ACHN (cell line): Measurements from ENCODE around the gene UBAC2.
"Not testable (repeated sequence)": the region's sequence is repeated elsewhere in the genome, so short reads cannot be mapped to it uniquely, and the experiment has no call there.

Experiments used
- DNase-seq: peaks from one replicate; pipeline ENCODE4 v3.0.0-alpha.2; 2015
- in situ Hi-C: cut with HindIII; loops from 2 replicates; pipeline ENCODE4 v1.10.0; 2017; ENCODE audit warnings: low sequenced_read_pairs, low pct_ligation_motif_present, low pct_unique_long_range_greater_than_20kb

The UBAC2 gene

DNA sequence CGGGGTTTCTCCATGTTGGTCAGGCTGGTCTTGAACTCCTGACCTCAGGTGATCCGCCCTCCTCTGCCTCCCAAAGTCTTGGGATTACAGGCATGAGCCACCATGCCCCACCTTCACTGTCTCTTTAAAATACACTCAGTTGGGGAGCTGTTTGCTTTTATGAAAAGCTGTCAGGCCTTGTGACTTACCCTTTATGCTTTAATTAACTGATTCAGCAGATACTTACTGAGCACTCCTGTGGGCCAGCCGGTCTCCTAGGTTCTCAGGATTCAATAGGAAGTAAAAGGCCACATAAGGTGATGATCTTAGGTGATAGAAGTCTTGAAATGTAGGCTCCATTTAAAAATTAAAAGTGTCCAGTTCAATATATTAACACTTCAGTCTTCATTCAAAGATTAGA lies 7.5 kb downstream of the UBAC2 start:
- no peak for DNase-seq
- in situ Hi-C loops, result no loop called here

DNA sequence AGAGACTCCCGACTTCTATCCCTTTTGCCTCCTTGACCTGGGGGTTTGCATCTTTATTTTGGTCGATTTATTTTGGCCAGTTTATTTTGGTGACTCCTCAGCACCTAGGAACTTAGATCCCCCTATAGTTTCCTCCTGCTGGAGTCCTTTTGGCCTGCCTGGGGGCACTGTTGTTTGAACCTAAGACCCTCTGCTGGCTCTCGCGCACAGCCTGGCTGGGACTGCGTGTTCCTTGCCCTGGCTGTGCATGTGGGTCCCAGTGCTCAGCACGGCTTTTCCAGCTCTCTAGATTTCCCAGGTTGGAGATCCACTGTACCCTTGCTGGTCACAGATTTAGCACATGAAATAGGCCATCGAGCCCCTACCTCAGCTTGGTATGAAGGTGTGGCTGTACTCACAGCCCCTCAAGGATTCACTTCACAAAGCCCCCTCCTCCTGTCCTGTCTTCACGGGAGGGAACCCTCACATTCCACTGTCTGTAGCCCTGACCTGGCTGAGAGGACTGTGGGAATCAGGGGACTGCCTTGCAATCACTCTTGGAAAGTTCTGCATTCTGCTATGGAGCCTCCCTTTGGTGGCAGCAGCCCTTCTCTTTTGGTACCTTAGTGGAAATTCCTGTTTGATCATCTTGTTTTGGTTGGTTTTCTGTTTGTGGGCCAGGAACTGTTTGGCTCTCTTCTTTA lies 8.3 kb downstream of the UBAC2 start:
- in situ Hi-C loops, result no loop called here
- DNase-seq, result no peak

DNA sequence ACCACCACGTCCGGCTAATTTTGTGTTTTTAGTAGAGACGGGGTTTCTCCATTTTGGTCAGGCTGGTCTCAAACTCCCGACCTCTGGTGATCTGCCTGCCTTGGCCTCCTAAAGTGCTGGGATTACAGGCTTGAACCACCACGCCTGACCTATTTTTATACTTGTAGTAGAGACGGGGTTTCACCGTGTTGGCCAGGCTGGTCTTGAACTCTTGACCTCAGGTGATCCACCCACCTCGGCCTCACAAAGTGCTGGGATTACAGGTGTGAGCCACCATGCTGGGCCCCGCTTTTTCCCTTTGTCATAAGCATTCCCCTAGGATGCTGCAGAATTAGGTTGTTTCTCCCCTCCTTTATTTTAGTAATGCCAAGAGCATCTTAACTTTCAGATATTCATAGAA lies 10.0 kb downstream of the UBAC2 start:
- in situ Hi-C loops, result not testable (repeated sequence)

DNA sequence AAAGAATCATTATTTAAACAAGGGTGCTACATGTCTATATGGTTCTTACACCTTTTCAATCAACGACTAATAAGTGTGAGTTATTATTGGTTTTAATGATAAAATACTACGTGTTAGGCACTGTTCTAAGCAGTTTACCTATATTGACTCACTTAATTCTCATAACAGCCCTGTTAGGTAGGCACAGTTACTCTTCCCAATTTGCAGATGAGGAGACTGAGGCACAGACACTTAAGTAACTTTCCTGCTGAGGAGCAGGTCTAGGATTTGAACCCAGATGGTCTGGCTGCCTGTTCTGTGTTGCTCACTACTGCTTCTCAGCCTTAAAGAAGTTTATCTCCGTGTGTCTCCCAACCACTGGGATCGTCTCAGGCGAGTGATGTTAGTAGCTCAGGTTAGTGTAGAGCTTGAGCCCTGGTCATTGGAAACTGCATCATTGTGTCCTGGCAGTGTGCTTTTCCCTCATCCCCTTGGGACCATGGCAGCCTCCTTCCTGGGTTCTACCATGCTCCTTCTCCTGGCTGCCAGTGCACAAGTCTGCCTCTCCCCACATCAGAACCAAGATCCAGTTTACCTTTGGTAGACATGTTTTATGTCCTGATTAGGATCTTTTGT lies 10.9 kb downstream of the UBAC2 start:
- DNase-seq, result no peak
- in situ Hi-C loops, result no loop called here

More for the DNA sequence above, 10.0 kb downstream of the UBAC2 start:
- DNase-seq, result not testable (repeated sequence)

DNA sequence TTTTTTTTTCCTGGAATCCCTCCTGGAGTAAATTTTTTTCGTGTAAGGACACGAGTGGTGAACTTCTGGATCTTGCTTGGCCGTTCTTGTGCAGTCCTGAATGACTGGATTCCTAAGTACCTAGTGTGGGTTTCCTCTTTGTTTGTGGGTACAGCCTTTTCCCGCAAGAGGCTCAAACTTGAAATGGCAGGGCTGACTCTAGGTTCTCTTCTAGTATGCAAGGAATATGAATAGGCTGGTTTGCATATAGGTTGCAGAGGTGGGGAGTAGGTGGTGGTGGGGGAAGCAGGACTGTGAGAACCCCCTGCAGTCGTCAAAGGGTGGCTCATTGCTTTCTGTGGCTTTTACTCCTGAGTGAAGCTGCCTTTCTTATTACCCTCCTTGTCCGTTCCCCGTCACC lies 13.6 kb downstream of the UBAC2 start:
- no peak for DNase-seq
- in situ Hi-C loops, result no loop called here

DNA sequence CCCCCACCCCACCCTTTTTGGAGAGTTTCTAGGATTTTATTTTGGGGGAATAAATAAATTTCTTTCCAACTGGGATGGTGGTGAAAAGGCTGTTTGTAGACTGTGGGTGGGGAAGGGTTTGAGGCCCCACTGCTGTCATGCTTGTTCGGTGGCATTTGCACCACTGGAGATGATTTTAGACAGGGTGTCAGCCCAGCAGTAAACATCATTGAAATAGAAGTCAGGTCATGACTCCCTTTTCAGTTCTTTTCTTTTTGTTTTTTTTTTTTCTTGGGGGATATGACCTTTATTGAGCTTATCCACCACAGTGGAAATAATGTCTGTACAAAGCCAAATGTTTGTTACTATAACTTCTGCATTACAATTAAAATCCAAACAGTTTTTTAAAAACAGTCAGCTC lies 14.1 kb downstream of the UBAC2 start:
- in situ Hi-C loops, result no loop called here
- no peak for DNase-seq

DNA sequence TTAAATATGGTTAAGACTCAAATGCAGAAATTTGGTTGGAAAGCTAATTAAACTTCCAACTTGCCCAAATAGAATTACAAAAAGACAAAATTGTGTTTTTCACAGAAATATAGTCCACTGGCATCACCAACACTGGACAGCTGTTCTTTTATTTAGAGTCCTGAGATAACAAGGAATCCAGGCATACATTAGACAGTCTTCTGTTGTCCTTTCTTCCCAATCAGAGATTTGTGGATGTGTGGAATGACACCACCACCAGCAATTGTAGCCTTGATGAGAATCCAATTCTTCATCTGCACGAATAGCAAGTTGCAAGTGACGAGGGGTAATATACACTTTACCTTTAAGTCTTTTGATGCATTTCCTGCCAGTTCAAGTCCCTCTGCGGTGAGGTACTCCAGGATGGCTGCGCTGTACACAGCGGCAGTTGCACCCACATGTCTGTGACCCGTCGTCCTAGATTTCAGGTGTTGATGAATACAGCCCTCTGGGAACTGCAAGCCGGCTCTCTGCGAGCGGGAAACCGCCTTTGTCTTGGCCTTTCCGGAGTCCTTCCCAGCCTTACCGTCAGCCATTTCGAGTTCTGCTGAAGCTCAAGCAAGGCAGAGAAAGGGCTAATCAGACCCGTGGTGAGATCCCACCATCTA lies 14.7 kb downstream of the UBAC2 start:
- in situ Hi-C loops, result no loop called here
- no peak for DNase-seq

DNA sequence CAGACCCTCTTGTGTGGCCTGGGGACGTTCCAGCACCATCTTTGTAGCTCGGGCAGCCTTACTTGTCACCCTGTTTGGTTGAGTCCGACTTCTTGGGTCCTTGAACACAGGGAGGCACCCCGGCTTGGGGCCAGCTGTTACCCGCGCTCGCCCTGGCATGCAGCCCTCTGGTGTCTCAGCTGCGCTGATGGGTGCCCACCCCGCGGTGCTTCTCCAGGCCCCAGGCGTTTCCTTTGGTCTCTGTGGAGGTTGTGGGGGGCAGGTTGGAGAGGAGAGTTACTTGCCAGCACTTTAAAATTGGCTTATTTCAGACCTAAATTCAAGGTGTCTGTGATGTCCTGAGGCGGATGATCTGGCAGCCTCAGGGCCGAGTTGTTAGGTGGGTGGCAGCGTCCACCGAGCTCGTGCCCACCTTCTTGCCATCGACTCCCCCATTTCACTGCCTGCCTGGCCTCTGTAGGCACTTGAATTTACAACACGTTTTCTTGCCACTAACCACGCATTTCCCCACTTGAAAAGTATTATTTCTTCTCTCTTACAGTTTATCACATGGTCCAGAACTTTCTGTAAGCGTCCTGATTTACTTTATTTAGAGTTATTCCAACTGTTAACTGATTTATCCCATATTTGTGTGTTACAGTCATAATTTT lies 16.9 kb downstream of the UBAC2 start:
- in situ Hi-C loops, result no loop called here

DNA sequence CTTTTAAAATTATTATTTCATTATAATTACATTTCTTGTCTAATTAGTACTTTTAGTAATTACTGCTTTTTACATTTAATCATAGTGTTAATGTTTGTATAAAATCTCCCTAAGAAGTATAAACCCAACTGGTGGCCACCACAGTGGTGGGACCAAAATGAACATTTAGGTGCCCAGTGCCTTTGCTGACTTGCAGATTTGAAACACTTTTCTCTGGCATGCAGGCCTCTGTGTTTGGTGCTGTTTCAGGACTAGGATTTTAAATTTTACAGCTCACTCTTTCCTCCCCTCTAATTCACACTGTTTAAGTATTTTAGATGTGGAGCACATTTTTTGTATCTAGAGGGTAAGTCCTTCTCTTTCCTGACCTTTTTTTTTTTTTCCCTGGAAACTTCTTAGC lies 17.5 kb downstream of the UBAC2 start:
- in situ Hi-C loops, result no loop called here
- no peak for DNase-seq

More for the DNA sequence above, 16.9 kb downstream of the UBAC2 start:
- no peak for DNase-seq

DNA sequence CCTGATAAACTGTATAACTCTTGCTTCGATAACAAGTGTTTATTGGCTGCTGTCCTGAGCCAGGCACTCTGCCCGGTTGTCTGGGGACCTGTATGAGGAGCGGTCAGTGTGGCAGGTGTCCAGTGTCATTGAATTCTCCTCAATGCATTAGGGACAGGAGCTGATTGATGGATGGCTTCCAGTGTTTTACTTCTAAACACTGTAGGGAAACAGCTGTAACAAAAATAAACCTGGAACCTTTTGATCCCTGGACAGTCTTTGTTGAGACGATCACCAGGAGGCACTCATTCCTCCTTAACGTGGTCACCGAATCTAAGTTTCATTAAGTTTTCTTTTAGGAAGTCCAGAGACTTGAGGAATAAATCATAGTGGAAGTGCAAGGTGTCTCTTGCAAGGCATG lies 17.9 kb downstream of the UBAC2 start:
- in situ Hi-C loops, result no loop called here
- DNase-seq, result no peak

DNA sequence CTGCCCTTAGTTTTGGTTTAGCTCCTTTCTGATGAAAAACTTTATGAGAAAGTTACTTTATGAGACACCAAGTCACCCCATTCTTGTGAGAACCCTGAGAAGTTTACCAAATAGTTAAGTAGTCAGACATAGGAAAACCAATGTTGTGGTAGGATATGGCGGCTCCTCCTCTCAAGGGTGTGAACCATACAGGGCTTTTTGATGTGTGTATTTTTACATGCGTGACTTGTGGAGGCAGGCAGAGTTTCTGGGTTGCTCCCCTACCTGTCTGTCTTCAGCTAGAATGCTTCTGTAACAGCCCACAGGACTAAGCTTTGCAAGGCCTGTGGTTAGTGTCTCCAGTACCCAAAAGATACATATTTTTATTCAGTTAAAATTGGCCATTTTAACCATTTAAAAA lies 18.3 kb downstream of the UBAC2 start:
- in situ Hi-C loops, result no loop called here
- no peak for DNase-seq

DNA sequence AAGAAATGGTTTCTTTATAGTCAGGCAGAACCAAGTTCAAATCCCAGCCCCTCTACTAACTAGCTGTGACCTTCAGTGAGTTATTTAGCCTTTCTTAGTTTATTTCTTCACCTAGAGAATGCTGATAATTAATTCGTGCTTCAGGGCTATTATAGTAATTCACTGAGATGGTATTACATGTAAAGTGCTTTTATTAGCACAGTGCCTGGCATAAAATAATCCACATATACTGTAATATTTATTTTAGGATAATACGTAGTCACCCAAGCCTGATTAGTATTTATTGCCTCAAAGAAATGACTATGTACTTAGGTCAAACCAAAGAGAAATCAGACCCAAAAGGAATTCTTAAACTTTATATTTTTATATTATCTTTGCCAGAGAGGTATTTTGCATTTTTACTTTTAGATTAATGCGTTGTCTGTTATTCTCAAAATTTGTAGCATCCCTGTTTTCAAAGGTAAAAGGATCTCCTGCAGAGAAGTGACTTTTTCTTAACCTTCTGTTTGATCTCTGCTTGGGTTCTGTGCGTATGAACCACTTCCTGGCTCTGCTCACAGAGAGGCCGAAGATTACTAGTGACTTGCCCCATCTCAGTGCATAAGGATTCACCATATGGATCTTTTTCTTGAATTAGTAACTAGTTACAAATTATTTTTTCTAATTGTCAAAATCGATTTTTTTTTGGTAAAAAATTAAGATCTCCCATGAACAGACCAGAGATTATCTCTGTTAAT lies 19.7 kb downstream of the UBAC2 start:
- in situ Hi-C loops, result no loop called here
- no peak for DNase-seq

DNA sequence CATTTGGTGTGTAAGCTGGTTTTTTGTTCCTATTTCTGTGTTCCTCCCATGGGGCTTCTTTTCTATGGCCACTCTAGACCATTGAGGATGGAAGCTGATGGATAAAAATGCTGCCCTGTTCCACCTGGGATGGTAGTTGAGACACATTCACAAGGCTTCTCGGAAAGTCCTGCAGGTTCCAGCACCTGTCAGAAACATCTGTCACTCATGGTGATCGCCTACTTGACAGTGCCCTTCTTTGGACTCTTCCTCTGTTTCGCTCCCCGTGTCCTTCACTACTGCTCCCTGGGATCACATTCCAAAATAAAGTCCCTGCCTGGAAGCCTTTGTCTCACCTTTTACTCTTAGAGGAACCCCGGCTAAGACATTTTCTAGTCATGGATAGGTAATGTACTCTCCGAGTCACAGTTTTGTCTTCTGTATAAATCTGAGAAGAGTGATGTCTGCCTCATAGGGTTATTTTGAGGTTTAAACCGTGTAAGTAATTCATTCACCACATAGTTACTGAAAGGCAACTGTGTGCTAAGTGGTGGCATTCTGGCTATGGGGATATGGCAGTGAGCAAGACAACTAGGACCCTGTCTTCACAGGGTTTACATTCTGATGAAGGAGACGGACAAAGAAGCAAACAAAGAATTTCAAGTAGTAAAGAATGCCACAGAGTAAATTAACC lies 21.0 kb downstream of the UBAC2 start:
- in situ Hi-C loops, result no loop called here

DNA sequence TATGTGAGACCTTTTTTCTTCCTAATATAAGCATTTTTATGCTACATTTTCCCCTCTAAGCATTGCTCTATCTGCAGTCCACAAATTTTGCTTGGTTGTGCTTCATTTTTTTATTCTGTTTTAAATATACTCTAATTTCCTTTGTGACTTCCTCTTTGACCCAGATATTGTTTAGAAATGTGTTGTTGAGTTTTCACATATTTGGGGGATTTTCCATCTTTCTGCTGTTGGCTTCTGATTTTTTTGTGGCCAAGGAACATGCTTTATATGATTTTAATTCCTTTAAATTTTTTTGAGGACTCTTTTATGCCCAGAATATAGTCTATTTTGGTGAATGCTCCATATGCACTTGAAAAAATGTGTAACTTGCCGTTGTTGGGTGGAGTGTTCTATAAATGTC lies 22.9 kb downstream of the UBAC2 start:
- in situ Hi-C loops, result no loop called here
- no peak for DNase-seq

More for the DNA sequence above, 21.0 kb downstream of the UBAC2 start:
- DNase-seq, result no peak

DNA sequence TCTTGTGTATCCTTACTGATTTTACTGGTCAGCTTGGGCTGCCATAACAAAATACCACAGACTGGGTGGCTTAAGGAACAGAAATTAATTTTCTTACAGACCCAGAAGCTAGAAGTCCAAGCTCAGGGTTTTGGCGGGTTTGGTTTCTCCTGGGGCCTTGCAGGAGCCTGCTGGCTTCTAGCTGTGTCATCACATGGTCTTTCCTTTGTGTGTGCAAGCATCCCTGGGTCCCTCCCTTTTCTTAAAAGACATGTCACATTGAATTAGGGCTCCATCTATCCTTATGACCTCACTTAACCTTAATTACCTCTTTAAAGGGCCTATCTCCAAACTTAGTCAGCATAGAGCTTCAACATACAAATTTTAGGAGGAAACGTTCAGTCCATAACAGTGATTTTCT lies 23.4 kb downstream of the UBAC2 start:
- DNase-seq, result no peak
- in situ Hi-C loops, result no loop called here

DNA sequence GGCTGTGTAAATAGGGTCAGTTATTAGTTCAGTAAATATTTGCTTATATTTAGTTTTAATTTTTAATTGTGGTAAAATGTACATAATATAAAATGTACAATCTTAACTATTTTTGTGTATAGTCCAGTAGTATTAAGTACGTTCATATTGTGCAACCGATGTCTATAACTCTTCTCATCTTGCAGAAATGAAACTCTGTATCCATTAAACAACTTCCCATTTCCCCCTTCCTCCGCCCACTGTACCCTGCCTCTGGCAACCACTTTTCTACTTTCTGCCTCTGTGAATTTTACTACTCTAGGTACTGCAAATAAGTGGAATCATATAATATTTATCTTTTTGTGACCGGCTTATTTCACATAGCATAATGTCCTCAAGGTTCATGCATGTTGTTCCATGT lies 24.4 kb downstream of the UBAC2 start:
- no peak for DNase-seq
- in situ Hi-C loops, result no loop called here

DNA sequence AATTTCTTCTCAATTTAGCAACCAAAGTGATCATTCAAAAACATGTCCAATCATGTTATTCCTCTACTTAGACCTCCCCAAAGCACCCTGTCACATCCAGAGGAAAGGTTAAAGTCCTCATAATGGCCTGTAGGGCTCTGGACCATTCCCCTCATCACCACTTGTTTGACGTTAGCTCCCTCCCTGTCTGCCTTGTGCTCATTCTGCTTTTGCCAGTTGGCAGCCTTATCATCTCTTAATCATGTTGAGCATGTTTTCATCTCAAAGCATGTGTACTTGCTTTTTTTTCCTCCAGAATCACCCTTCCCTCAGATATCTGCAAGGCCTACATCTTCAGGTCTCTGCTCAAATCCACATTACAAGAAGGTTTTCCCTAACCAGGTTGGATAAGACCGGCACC lies 25.9 kb downstream of the UBAC2 start:
- in situ Hi-C loops, result no loop called here
- no peak for DNase-seq

DNA sequence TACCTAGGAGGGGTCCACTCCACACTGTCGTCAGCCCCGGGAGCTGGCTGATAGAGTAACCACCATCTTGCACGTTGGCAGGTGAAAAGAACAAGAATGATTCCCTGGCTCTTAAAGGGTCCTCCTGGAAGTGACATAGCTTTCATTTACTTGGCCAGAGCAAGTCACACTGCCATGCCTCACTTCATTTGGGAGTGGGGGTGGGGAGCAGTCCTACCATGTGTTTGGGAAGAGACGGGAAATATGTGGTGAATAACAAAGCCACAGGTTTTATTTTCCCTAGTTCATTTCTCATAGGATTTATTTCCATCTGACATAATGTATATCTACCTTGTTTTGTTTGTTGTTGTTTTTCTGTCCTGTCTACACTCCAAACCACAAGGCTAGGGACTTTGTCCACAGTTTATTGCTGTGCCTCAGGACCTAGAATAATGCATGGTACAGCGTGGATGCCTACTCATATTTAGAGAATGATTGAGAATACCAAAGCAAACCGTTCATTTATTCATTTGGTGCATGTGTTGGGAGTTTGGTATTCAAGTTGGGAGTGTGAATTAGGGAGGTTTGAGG lies 26.8 kb downstream of the UBAC2 start:
- no peak for DNase-seq
- in situ Hi-C loops, result no loop called here
